SHP77 treated with DMSO at 0.1 percent for 48 hours (cell line): ENCODE data around the gene MAP3K2.
A peak's percentile ranks its signal among the peaks of the same experiment; 100 is the strongest.
"Not testable (repeated sequence)": the region's sequence is repeated elsewhere in the genome, so short reads cannot be mapped to it uniquely, and the experiment has no call there.

Experiments
- DNase-seq: peaks from one replicate; lab custom pipeline; 2025; lab: John Stamatoyannopoulos, UW

Gene MAP3K2

DNA sequence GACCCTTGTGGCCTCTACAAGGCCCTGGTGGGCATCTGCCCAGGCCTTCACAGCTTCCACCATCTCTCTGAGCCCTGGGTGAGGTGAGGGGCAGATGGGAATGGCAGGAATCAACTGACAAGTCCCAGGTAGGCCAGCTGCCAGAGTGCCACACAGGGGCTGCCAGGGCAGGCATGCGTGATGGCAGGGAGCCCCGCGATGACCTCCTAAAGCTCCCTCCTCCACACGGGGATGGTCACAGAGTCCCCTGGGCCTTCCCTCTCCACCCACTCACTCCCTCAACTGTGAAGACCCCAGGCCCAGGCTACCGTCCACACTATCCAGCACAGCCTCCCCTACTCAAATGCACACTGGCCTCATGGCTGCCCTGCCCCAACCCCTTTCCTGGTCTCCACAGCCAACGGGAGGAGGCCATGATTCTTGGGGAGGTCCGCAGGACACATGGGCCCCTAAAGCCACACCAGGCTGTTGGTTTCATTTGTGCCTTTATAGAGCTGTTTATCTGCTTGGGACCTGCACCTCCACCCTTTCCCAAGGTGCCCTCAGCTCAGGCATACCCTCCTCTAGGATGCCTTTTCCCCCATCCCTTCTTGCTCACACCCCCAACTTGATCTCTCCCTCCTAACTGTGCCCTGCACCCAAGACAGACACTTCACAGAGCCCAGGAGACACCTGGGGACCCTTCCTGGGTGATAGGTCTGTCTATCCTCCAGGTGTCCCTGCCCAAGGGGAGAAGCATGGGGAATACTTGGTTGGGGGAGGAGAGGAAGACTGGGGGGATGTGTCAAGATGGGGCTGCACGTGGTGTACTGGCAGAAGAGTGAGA, 32.5 kb upstream of the MAP3K2 start:
- DNase-seq = no peak

DNA sequence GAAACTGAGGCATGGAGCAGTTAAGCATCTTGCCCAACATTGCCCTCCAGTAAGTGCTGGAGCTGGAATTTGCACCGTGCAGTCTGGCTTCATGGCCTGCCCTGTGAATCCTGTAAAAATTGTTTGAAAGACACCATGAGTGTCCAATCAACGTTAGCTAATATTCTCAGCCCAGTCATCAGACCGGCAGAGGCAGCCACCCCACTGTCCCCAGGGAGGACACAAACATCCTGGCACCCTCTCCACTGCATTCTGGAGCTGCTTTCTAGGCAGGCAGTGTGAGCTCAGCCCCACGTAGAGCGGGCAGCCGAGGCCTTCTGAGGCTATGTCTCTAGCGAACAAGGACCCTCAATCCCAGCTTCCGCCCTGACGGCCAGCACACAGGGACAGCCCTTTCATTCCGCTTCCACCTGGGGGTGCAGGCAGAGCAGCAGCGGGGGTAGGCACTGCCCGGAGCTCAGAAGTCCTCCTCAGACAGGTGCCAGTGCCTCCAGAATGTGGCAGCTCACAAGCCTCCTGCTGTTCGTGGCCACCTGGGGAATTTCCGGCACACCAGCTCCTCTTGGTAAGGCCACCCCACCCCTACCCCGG, 31.8 kb upstream of the MAP3K2 start:
- no peak for DNase-seq

DNA sequence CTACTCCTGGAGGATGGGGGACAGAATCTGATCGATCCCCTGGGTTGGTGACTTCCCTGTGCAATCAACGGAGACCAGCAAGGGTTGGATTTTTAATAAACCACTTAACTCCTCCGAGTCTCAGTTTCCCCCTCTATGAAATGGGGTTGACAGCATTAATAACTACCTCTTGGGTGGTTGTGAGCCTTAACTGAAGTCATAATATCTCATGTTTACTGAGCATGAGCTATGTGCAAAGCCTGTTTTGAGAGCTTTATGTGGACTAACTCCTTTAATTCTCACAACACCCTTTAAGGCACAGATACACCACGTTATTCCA, 31.3 kb upstream of the MAP3K2 start:
- no peak for DNase-seq

DNA sequence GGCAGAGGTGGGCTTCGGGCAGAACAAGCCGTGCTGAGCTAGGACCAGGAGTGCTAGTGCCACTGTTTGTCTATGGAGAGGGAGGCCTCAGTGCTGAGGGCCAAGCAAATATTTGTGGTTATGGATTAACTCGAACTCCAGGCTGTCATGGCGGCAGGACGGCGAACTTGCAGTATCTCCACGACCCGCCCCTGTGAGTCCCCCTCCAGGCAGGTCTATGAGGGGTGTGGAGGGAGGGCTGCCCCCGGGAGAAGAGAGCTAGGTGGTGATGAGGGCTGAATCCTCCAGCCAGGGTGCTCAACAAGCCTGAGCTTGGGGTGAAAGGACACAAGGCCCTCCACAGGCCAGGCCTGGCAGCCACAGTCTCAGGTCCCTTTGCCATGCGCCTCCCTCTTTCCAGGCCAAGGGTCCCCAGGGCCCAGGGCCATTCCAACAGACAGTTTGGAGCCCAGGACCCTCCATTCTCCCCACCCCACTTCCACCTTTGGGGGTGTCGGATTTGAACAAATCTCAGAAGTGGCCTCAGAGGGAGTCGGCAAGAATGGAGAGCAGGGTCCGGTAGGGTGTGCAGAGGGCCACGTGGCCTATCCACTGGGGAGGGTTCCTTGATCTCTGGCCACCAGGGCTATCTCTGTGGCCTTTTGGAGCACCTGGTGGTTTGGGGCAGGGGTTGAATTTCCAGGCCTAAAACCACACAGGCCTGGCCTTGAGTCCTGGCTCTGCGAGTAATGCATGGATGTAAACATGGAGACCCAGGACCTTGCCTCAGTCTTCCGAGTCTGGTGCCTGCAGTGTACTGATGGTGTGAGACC, 30.7 kb upstream of the MAP3K2 start, which contains the start of gene PROC:
Gene PROC (plus strand): TSS at position 128 of the 812 bp plus-strand sequence. CDS start 1,516 bp downstream, outside the sequence.
- DNase-seq = no peak

DNA sequence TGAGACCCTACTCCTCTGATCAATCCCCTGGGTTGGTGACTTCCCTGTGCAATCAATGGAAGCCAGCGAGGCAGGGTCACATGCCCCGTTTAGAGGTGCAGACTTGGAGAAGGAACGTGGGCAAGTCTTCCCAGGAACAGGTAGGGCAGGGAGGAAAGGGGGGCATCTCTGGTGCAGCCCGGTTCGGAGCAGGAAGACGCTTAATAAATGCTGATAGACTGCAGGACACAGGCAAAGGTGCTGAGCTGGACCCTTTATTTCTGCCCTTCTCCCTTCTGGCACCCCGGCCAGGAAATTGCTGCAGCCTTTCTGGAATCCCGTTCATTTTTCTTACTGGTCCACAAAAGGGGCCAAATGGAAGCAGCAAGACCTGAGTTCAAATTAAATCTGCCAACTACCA, 29.6 kb upstream of the MAP3K2 start:
- no peak for DNase-seq

DNA sequence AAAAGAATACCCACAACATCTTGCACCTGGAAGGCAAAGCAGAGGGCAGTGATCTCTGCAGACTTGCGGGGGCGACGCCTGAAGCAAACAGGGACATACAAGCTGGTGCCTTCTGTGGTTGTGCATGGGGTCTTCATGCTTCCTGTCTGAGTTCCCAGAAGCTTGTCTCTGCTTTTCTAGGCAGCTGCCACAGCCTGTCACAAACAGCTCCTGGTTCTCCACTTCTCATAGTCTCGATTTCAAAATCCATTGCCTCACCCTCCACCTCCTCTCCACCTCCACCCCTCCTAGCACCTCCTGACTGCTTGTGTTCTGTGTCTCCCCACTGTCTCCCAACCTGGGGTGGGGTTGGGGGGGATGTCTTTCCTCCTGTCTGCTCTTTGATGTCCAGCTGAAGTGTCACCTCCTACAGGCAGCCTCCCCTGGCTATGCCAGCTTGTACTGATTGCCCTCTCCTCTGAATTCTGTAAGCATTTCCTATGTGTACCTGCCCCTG, 28.8 kb upstream of the MAP3K2 start:
- no peak for DNase-seq

DNA sequence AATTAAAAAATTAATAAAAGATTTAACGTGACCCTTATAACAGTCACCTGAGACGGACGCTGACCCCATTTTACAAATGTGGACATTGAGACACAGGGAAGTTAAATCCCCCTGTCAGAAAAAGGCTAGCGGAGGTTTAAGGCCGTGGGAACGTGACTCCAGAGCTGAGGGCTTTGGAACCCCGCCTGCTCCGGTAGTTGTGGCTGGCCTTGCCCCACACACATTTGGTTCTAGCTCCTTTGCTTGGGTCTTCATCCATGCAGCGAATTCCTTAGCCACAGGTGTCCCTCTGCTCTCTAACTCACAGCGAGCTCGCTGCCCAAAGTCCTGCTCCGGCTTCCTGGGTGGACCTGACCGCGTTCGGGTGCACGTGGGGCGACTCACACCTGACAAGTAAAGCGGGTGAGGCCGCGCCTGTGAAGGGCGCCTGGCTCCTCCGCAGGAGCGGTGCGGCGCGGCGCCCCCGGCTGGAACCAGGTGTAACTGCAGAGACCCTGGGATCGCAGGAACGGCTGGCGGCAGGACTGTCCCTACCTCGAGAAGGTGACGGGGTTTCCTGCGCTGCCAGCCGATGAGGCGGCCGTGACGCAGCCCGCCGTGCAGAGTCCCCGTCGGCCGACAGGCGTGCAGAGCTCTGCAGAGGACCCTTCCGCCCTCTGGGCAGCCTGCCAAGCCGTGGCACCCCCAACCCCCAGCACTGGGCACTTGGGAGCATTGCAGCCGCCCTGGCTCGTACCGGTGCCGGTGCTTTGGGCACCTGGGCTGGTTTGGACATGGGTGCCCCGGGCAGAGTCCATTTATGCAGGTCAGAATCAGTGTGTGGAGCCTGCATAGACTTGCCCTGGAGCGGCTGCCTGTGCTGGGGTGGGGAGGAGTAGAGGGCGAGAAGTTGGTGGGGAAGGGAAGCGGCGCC, 28.1 kb upstream of the MAP3K2 start:
- DNase-seq = no peak

DNA sequence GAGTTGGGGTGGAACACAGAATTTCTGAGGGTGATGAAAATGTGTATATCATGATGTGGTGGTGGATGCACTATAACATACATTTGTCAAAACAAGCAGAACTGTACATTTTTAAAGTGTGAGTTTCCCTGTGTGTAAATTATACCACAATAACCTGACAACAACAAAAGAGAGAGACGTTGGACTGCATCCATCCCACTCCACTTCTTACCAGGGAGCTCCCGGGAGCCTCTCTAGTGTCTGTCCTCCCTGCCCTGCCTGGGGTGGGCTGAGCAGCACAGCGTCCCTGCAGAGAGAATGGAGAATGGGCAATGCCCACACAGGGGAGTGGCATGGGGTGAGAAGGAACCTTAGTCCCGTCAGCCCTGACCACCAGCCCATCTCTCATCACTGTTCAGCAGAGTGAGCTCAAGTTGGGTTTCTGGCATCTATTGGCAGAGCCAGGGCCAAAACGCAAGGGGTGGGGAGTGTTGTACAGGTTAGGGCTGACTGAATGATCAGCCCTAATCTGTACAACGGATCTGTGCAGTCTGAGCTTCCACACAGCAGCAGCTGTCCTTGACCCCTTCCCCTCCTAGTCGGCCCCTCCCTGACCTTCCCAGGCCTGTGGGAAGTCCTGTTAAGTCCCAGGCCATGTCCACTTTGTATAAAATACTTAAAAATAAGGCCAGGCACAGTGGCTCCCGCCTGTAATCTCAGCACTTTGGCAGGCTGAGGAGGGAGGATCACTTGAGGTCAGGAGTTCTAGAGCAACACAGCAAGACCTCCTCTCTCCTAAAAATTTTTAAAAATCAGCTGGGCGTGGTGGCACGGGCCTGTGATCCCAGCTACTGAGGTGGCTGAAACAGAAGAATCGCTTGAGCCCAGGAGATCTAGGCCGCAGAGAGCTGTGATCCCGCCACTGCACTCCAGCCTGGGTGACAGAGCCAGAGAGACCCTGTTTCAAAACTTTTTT, 27.1 kb upstream of the MAP3K2 start:
- DNase-seq = no peak

DNA sequence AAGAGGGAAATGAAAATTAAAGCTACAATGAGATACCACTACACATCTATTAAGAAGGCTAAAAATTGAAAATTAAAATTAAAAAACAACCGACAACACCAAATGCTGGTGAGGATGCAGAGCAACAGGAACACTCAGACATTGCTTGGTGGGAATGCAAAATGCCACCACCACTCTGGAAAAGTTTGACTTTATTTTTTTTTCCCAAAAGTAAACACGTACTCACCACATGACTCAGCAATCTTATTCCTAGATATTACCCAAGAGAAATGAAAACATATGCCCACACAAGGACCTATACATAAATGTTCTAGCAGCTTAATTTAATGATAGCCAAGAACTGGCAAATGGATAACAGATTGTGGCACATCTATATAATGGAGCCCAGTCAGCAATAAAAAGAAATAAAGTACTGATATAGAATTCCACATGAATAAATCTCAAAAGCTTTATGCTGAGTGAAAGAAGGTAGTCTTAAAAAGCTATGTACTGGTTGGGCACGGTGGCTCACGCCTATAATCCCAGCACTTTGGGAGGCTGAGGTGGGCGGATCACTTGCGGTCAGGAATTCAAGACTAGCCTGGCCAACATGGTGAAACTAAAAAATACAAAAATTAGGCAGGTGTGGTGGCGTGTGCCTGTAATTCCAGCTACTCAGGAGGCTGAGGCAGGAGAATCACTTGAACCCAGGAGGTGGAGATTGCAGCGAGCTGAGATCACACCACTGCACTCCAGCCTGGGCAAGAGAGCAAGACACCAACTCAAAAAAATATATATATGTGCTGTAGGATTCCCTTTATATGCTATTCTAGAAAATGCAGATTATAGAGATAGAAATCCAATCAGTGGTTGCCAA, 26.2 kb upstream of the MAP3K2 start:
- no peak for DNase-seq

DNA sequence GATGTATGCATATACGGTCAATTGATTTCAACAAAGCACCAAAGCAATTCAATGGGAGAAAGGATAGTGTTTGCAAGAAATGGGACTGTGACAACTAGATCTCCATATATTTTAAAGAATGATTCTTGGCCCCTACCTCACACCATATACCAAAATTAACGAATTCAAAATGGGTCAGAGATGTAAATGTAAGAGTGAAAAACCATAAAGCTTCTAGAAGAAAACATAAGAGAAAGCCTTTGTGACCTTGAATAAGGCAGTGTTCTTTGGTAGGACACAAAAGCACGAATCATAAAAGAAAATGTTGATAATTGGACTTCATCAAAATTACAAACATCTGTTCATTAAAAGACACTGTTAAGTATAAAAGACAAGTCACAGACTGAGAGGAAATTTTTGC, 25.4 kb upstream of the MAP3K2 start:
- DNase-seq = no peak

DNA sequence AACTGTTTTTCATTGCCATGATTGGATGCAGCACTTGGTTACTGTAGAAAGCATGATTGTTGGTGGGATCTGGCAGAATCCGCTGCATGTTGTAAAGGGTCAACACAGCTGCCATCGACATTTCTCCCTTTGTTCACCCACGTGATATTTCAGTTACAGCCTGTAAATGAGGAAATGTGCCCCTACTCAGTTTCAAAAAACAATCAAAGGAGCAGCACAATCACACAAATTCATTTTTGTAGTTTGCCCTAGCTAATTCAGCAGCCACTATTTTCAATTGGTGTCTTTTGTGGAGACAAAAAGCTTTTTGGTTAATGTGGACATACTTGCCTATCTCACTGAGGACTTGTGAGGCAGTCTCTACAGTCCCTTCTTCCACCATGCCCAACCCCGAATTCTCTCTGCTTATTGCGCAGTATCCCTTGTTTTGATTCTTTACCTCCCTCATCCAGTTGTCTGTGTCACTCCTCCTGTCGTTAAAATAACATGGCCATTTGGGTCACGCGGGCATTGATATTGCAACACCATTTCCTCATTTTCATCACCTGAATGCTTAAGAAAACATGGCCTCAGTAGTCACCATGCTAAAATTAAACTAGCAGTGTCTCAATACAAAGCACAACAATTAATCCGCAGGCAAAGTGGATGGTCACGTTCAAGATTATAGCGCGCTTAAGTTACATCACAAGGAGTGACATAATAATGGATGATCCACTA, 24.0 kb upstream of the MAP3K2 start:
- peak; percentile 64 for DNase-seq

DNA sequence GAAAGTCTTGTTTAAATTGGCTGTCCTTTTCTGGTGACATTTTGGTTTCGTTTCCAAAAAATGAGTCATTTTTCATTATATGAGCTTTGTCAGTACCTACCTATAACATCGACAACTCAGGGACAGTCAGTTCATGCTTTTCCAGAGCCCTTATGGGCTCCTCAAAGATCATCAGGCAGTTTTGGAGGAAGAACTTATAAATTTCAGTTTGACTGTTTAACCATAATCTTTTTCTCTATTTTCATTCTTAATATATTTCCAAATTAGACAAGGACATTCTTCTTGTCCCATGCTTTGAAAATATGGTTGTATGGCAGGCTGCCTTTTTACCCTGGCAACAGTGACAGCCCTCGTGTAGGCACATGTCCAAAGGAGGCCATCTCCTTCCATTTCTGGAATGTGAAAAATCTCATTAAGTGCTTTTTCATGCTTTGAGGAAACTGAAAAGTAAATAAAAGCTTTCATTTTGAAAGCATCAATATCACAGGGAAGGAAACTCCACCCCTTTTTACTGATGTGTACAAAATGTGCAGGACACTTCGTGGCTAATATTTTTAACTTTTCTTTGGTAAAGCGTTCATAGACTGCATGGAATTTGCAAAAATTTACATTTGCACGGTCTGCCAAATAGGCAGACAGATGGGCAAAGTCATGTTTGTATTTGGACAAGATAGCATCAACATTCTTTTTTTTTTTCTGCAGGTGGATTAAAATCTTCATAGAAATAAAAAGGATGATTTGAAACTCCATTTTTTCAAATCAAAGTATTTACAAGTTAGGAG, 23.3 kb upstream of the MAP3K2 start:
- no peak for DNase-seq

DNA sequence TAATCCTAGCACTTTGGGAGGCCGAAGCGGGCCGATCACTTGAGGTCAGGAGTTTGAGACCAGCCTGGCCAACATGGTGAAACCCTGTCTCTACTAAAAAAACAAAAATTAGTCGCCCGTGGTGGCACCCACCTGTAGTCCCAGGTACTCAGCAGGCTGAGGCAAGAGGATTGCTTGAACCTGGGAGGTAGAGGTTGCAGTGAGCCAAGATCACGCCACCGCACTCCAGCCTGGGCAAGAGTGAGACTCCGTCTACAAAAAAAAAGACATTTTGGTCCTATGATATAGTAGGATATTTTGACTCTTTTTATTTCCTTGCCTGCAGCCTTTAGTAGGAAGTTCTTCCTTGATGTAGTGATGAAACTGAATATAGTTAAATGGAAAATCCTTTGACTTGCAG, 21.9 kb upstream of the MAP3K2 start:
- DNase-seq = not testable (repeated sequence)

DNA sequence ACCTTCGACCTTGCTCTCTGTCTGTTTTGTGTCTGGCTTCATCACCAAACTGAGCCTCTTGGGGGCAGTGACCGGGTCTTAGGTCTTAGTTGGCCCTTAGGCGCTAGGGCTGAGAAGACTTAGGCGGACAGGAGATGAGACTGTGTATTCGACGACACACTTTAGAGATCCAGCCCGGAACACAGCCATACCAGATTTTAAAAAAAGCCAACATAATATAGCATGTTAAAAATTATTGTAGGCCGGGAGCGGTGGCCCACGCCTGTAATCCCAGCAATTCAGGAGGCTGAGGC, 21.0 kb upstream of the MAP3K2 start:
- DNase-seq = no peak

DNA sequence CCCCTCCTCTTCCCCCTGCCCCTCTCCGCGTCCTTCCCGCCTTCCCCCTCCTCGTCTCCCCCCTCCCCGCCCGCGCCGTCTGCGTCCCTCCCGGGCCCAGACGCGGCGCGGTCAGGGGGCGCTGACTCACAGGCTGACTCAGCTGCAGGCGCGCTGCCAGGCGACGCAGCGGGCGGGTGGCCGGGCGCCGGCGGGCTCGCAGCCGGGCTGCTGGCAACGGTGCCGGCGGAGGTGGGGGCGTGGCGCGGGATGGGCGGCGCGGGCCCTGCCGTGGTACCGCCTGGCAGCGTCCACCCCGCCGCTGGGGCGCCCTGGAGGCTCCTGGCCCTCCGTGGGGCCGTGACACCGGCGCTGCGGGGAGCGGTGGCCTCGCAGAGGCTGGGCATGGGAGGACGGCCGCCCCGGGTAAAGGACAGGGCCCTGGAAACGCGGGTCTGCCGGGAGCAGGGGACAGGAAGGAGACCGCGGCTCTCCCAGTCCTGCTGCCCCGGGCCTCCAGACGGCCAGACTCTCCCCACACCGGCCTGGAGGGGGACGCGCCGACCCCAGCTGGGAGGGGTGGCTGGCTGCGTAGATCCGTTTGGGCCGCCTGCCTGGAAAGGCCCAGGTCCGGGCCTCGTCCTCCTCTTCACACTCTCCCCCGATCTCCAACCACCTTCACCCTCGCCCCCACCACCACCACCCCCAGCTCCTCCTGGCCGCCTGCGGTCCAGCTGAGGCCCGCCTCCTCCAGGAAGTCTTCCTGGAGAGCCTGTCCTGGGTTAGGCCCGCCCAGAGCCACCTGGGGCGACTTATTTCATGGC, 20.4 kb upstream of the MAP3K2 start:
- DNase-seq = peak; percentile 62

DNA sequence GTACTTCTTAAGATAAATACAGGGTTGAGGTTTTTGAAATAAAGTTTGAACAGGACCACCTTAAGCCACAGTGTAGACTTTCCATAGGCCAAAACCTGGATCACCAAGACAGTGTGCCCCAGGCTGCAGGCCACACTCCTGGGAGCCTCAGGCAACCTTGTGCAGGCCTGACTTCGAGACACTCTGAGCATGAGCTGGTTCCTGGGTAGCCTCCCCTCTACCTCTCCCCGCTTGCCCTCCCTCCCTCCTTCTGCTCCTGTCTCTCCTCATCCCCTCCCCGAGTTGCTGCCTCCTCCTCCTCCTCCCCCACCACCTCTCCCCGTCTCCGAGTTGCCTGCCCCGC, 19.9 kb upstream of the MAP3K2 start:
- peak; percentile 62 for DNase-seq

DNA sequence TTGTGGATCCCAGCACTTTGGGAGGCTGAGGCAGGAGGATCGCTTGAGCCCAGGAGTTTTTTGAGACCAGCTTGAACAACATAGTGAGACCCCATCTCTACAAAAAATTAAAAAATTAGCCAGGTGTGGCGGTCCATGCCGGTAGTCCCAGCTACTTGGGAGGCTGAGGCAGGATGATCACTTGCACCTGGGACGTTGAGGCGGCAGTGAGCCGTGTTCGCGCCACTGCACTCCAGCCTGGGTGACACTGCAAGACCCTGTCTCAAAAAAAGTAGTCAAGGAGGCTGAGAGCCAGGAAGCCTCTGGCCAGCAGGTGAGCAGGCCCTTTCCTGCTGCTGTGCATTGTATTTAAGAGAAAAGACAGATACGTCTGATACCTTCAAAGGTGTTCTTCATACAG, 19.3 kb upstream of the MAP3K2 start:
- DNase-seq = no peak

DNA sequence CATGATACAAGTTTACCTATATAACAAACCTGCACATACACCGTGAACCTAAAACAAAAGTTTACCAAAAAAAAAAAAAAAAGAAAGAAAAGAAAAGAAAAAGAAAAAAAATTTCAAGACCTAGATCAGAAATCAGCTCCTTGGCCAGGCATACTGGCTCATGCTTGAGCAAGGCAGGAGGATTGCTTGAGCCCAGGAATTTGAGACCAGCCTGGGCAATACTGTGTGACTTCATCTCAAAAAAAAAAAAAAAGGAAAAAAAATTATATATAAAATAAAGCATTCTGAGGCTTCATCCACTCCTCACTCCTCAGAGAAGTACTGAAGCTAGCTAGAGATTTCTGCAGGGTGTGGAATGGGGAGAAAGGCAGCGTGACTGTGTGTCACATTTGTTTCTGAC, 18.7 kb upstream of the MAP3K2 start:
- DNase-seq = no peak
